Uterus (tissue), 2 donors: ENCODE measurements around the gene BAIAP2.

Source experiments
- POLR2A ChIP-seq, 2 donors: fragments of 450-650 bp; IDR thresholded peaks; one replicate each; pipeline ENCODE4 v1.6.1; 2016; ENCODE audit warnings: antibody characterized with exemption in 2 of 2, mild to moderate bottlenecking in 1 of 2, moderate library complexity in 1 of 2
- TF ChIP-seq, protein P1 (sequence below), 4 experiments: fragments of 200-600 bp in 2 of 4; fragments of 450-650 bp in 2 of 4; sonication (generic) in 2 of 4; IDR thresholded peaks; one replicate each; pipeline ENCODE4 v1.5.1; 2016 to 2019; ENCODE audit warnings: antibody characterized with exemption in 4 of 4, mild to moderate bottlenecking in 2 of 4, moderate library complexity in 1 of 4

DNA sequence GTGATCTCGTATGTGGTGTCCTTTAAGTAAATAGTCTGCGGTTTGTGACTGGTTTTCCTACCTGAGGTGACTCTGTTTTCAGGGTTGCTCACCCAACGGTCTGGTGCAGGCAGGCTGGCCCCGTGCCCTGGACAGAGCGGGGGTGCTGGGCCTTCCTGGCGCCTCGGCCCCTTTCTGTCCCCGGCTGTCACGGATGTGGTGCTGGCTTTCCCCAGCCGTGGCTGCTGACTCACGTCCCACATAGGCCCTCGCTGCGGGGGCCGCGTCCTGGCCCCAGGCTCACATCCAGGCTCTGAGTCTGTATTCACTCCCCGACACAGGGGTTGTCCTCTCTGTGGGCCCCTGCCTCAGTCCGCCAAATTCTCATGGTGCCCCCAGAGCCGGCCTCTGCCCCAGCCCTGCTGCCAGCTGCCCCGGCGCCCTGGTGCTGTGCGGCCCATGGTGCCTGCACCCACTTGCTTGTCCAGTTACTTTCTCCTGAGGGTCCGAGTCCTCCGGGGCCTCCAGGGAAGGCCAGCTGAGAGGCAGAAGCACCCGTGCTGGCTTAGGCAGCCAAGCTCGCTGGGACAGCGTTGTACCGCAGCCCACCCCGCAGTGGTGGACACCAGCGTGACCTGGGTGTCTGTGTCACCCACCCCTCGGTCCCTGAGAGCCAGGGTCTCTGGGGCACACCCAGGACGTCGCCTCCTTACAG is 37.4 kb upstream of the BAIAP2 start:
- TF ChIP-seq, protein P1, sequence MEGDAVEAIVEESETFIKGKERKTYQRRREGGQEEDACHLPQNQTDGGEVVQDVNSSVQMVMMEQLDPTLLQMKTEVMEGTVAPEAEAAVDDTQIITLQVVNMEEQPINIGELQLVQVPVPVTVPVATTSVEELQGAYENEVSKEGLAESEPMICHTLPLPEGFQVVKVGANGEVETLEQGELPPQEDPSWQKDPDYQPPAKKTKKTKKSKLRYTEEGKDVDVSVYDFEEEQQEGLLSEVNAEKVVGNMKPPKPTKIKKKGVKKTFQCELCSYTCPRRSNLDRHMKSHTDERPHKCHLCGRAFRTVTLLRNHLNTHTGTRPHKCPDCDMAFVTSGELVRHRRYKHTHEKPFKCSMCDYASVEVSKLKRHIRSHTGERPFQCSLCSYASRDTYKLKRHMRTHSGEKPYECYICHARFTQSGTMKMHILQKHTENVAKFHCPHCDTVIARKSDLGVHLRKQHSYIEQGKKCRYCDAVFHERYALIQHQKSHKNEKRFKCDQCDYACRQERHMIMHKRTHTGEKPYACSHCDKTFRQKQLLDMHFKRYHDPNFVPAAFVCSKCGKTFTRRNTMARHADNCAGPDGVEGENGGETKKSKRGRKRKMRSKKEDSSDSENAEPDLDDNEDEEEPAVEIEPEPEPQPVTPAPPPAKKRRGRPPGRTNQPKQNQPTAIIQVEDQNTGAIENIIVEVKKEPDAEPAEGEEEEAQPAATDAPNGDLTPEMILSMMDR (IDR thresholded peaks at IDR 0.05): no peak
- TF ChIP-seq POLR2A (IDR thresholded peaks at IDR 0.05): no peak
